ENCODE measurements around the gene LRP11.

LRP11 gene

DNA sequence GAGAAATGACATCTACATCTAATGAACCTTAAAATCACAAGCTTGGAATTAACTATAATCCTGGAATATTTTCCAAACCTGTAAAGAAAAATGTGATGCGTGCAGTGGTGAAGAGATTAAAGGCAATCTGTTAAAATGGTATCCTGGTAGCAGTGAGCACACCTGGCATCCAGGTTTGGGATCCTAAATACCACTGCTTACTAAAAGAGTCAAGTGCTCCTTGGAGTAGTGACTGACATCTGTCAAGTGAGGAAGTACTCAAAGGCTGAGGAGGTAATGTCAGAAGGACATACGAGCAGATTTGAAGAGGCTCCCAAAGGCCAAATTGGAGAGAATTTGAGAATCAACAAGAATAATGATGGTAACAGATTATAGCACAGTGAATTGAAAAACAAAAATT, 81.8 kb downstream of the LRP11 start:
- DNase-seq (ENCODE audit: low read depth), result no peak

DNA sequence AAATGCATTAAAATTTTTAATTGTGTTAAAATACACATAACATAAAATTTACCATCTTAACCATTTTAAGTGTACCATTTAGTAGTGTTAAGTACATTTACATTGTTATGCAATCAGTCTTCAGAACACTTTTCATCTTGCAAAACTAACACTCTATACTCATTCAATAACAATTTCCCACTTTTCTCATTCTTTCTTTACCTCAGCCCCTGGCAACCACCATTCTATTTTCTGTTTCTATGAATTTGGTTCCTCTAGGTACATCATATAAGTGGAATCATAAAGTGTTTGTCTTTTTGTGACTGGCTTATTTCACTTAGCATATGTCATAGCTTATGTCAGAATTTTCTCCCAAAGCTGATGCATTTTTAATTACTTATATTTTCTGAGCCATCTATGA, 82.4 kb downstream of the LRP11 start:
- DNase-seq (ENCODE audit: low read depth), result peak; percentile 14

DNA sequence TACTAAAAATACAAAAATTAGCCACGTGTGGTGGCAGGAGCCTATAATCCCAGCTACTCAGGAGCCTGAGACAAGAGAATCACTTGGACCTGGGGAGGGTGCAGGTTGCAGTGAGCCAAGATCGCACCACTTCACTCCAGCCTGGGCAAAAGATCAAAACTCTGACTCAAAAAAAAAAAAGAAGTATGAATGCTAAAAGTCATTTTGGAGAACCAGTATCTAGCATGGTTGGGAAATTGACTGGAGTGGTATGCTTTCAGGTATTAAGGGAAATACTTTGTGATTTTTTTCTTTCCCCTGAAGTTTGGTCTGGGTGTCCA, 84.6 kb downstream of the LRP11 start:
- no peak for DNase-seq (ENCODE audit: low read depth)

DNA sequence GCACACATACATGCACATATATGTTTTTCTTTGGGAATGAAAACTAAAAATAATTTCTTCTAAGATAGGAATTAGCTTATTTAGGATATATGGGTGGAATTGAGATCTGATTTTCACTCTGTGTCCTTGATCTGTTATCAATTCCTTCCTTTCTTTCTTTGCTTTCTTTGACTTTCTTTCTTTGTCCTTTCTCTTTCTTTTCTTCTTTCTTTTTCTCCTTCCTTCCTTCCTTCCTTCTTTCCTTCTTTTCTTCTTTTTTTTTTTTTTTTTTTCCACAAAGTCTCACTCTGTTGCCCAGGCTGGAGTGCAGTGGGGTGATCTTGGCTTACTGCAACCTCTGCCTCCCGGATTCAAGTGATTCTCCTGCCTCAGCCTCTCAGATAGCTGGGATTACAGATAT, 86.5 kb downstream of the LRP11 start:
- DNase-seq (ENCODE audit: low read depth), result no peak

DNA sequence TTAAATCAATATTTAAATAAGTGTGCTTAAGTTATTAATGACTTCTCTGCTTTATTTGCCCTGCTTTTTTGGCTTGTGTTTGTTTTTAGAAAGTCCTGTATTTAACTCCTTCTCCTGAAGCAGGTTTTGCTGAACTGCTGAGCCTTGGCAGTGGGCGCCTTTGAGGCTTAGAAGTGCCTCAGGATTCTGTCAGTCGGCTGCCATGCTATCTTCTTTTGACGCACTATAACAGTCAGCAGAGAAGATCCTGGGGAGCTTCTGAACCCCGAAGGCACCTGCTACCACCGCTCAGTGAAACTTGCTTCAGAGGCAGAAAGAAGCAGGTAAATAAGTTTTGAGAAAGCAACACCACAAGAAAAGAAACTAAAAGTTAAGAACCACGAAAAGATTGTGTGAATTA, 92.2 kb downstream of the LRP11 start:
- no peak for DNase-seq (ENCODE audit: low read depth)

DNA sequence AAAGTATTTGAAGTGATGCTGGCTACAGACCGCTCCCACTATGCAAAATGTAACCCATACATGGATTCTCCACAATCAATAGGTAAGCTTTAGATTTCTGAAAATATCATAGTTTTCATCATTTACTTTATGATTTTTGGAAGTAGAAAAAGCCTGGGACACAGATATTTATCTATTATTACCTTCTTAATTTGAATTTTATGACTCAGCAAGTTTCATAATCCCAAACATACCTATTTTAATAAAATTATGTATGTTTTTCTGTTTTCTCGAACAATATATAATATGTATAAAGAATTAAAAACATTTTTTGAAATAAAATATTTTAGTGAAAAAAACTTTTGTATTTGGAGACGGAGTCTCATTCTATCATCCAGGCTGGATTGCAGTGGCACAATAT, 93.0 kb downstream of the LRP11 start:
- DNase-seq (ENCODE audit: low read depth), result no peak

DNA sequence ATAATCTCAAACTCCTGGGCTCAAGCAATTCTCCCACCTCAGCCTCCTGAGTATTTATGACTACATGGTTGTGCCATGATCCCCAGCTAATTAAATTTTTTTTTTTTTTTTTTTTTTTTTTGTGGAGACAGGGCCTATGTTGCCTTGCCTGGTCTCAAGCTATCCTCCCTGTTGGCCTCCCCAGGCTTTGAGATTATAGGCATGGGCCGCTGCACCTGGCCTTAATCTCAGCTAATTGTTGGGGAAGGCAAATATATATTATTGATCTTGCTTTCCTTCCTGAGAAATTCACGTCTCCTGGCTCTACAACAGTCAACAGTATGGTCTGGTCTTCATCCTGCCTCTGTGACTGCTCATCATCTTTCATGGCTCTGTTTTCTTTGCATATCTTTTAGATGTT, 94.5 kb downstream of the LRP11 start:
- no peak for DNase-seq (ENCODE audit: low read depth)

Measured in iris pigment epithelial cell (primary cell).